Coronary artery (tissue), 2 donors: ENCODE measurements around the gene SCAF1.

Experiments used
- DNase-seq: peaks from one replicate; pipeline ENCODE4 v3.0.0-alpha.2; 2017; ENCODE audit warnings: low spot score
- H3K27ac ChIP-seq, 2 donors: fragments of 200-600 bp; sonication (generic); one replicate each; pipeline ENCODE4 v1.5.1; 2016 to 2019
- H3K4me3 ChIP-seq: fragments of 200-600 bp; sonication (generic); 2 replicates; pipeline ENCODE4 v1.5.1; 2016; ENCODE audit warnings: mild to moderate bottlenecking, moderate library complexity
- CTCF ChIP-seq: fragments of 200-600 bp; sonication (generic); IDR thresholded peaks from one replicate; pipeline ENCODE4 v1.5.1; 2019; ENCODE audit warnings: antibody characterized with exemption

Gene SCAF1

GRCh38 chr19:49639401-49640112 is 2.5 kb upstream of the SCAF1 start:
- Histone ChIP-seq H3K4me3 (peak overlapping the region; percentile 82), H3K27ac (peak overlapping the region; percentile 98 to 99)
- no peak for DNase-seq
- TF ChIP-seq CTCF: no peak

GRCh38 chr19:49640113-49640898 is 1.7 kb upstream of the SCAF1 start, which contains the start of gene RRAS:
RRAS (minus strand) TSS chr19:49640143; CDS start chr19:49640098, 45 bp downstream.
- H3K4me3 ChIP-seq: peak within 1 kb of the TSS; percentile 82
- TF ChIP-seq CTCF: no peak
- DNase-seq: peak; percentile 100
- peak within 1 kb of the TSS; percentile 98 to 99 for H3K27ac ChIP-seq

- H3K27ac ChIP-seq: peak overlapping the region; percentile 88 to 90
- no peak for DNase-seq
- no peak for TF ChIP-seq CTCF
- peak overlapping the region; percentile 93 for H3K4me3 ChIP-seq
Observed at GRCh38 chr19:49642492-49643035, 555 bp downstream of the SCAF1 start.

GRCh38 chr19:49643466-49643865 is 1.5 kb downstream of the SCAF1 start:
- no peak for DNase-seq
- Histone ChIP-seq H3K4me3 (peak overlapping the region; percentile 93), H3K27ac (no peak overlapping the region)

GRCh38 chr19:49645592-49645991 is 3.6 kb downstream of the SCAF1 start:
- TF ChIP-seq CTCF: no peak
- DNase-seq: no peak
- no peak overlapping the region for H3K4me3 ChIP-seq
- no peak overlapping the region for H3K27ac ChIP-seq

More at GRCh38 chr19:49643466-49643865, 1.5 kb downstream of the SCAF1 start:
- no peak for TF ChIP-seq CTCF

- no peak overlapping the region for H3K4me3 ChIP-seq
- DNase-seq: no peak
- no peak overlapping the region for H3K27ac ChIP-seq
- no peak for TF ChIP-seq CTCF
Observed at GRCh38 chr19:49645995-49646394, 4.0 kb downstream of the SCAF1 start.
